BLaER1 treated with 17β-estradiol and CSF1 and Interleukin-3, amounts not matched to agents 10 nM and 100 nM (cell line): ENCODE data around the gene ARHGAP15.

Experiments
- H3K27ac ChIP-seq, 11 experiments: shearing (Covaris generic); formaldehyde crosslinking; 2 replicates each; pipeline ENCODE4 v1.8.1; 2022
- H3K27me3 ChIP-seq, 11 experiments: shearing (Covaris generic); formaldehyde crosslinking; 2 replicates each; pipeline ENCODE4 v1.8.1; 2022
- H3K36me3 ChIP-seq, 11 experiments: shearing (Covaris generic); formaldehyde crosslinking; 2 replicates each; pipeline ENCODE4 v1.8.1; 2022
- H3K4me1 ChIP-seq, 10 experiments: shearing (Covaris generic); formaldehyde crosslinking; 2 replicates each; pipeline ENCODE4 v1.8.1; 2022
- H3K4me2 ChIP-seq, 11 experiments: shearing (Covaris generic); formaldehyde crosslinking; 2 replicates each; pipeline ENCODE4 v1.8.1; 2022
- H3K4me3 ChIP-seq, 10 experiments: shearing (Covaris generic); formaldehyde crosslinking; 2 replicates each; pipeline ENCODE4 v1.8.1; 2022
- H3K9ac ChIP-seq, 11 experiments: shearing (Covaris generic); formaldehyde crosslinking; 2 replicates each; pipeline ENCODE4 v1.8.1; 2022
- H3K9me3 ChIP-seq, 11 experiments: shearing (Covaris generic); formaldehyde crosslinking; replicated peaks in 1 of 11; 2 replicates each; pipeline ENCODE4 v1.8.1; 2022
- H4K20me1 ChIP-seq, 11 experiments: shearing (Covaris generic); formaldehyde crosslinking; 2 replicates each; pipeline ENCODE4 v1.8.1; 2022
- Cebpa-rat ChIP-seq, 11 experiments: shearing (Covaris generic); IDR thresholded peaks; 2 replicates each; pipeline ENCODE4 v1.8.1; 2022

Gene ARHGAP15

DNA sequence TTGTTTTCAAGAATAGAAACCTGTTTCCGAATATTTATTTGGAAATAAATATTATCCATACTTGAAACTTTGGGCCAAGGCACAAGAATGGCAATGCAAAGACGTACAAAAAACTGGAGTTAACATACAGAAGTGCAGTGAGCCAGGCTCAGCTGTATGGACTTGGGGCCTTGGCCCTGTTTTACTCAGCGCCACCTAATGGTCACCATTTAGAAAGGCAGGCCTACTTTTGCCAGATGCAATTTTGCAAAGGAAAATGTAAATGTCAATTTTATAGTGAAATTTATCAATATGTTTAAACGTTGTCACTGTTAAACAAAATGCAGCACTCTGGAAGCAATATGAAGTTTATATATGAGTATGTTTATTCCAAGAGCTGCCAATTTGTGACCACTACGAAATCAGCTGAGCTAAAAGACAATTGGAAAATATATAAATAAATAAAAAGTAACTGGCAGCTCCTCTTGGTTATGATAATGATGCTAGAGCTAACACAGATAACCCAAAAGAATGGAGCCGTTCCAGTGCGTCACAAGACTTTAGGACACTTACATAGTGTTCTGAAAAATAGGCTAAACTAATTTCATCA, 155.0 kb downstream of the ARHGAP15 start:
- no peaks in the 10 kb centered on the region for H3K9me3 ChIP-seq
- H3K36me3 ChIP-seq, result peaks cover 0 to 15% (median 0%) of the 10 kb centered on the region in 11 experiments; a peak in 5 of 22 replicates
- peaks cover 0 to 9% (median 0%) of the 10 kb centered on the region in 11 experiments; a peak in 3 of 22 replicates for H4K20me1 ChIP-seq
- H3K4me1 ChIP-seq, result no peaks in the 10 kb centered on the region
- no peak overlapping the region for H3K27ac ChIP-seq
- no peaks in the 10 kb centered on the region for H3K27me3 ChIP-seq
- H3K4me2 ChIP-seq, result no peak overlapping the region
- no peak overlapping the region for H3K4me3 ChIP-seq
- no peak for TF ChIP-seq Cebpa-rat (IDR thresholded peaks at IDR 0.05)
- H3K9ac ChIP-seq, result no peak overlapping the region

DNA sequence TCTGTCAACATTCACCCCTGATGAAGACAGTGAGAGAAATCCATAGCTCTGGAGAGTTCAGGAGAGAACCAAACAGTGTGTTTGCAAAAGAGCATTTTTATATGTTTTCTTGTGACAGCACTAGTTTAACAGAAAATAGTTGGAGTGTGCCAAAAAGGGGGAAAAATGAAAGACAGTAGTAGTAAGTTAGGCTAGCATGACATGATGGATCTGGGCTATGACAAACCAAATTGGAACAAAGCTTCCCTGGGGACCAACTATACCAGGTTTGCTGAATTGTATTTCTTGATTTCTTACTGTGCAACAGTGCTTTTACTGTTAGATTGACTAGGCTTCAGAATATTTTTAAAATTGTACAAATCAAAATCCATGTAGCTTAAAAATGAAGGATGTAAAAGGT, 159.8 kb downstream of the ARHGAP15 start:
- Histone ChIP-seq H3K9me3 (no peaks in the 10 kb centered on the region), H3K4me1 (no peaks in the 10 kb centered on the region), H3K36me3 (peaks cover 0 to 12% (median 0%) of the 10 kb centered on the region in 11 experiments; a peak in 4 of 22 replicates), H4K20me1 (peaks cover 0 to 9% (median 0%) of the 10 kb centered on the region in 11 experiments; a peak in 3 of 22 replicates), H3K4me2 (no peak overlapping the region), H3K27me3 (no peaks in the 10 kb centered on the region), H3K9ac (no peak overlapping the region), H3K27ac (no peak overlapping the region), H3K4me3 (no peak overlapping the region)
- no peak for TF ChIP-seq Cebpa-rat (IDR thresholded peaks at IDR 0.05)

DNA sequence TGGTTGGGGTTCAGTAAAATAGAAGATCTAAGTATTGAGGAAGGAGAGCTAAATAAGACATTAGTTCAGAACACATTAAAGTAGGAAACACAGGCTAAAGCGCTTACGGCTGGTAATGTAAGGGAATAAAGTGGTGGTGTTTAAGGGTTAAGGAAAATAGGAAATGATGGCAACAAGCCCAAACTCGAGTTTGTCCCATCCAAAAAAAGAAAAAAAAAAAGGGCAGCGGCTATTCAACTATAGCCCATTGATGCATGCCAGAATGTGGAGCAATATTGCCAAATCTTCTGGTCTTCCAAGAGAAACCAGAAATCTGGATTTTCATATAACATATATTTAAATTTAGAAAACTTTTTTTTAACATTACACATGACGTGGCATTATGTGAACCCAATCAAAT, 161.0 kb downstream of the ARHGAP15 start:
- no peak overlapping the region for H3K9ac ChIP-seq
- H3K27me3 ChIP-seq, result no peaks in the 10 kb centered on the region
- H3K4me3 ChIP-seq, result no peak overlapping the region
- H3K4me1 ChIP-seq, result no peaks in the 10 kb centered on the region
- no peak overlapping the region for H3K4me2 ChIP-seq
- no peaks in the 10 kb centered on the region for H3K9me3 ChIP-seq
- peaks cover 0 to 9% (median 0%) of the 10 kb centered on the region in 11 experiments; a peak in 3 of 22 replicates for H4K20me1 ChIP-seq
- H3K27ac ChIP-seq, result no peak overlapping the region
- no peak for TF ChIP-seq Cebpa-rat (IDR thresholded peaks at IDR 0.05)
- H3K36me3 ChIP-seq, result peaks cover 0 to 19% (median 0%) of the 10 kb centered on the region in 11 experiments; a peak in 4 of 22 replicates

DNA sequence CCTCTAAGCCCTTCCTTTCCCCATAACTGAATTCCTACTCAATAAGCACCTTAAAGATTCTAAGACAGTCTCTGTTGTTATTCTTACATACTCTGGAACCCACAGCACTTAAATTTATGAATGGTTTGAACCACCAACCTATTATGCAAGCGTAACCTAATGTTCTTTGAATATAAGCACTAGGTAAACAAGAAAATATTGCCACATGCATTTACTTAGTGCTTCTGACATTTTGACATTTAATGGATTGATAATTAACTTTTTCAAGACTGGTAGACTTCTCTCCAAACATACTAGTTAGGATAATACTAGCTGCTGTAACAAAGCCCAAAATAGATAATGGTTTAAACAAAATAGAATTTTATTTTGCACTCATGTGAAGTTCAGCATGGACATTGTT, 164.8 kb downstream of the ARHGAP15 start:
- TF ChIP-seq Cebpa-rat (IDR thresholded peaks at IDR 0.05), result no peak
- H3K4me1 ChIP-seq, result no peaks in the 10 kb centered on the region
- H3K4me3 ChIP-seq, result no peak overlapping the region
- peaks cover 0 to 25% (median 0%) of the 10 kb centered on the region in 11 experiments; a peak in 2 of 22 replicates for H3K36me3 ChIP-seq
- H3K9me3 ChIP-seq, result no peaks in the 10 kb centered on the region
- no peaks in the 10 kb centered on the region for H3K27me3 ChIP-seq
- H3K4me2 ChIP-seq, result no peak overlapping the region
- no peak overlapping the region for H3K9ac ChIP-seq
- H3K27ac ChIP-seq, result no peak overlapping the region
- H4K20me1 ChIP-seq, result peaks cover 0 to 11% (median 0%) of the 10 kb centered on the region in 11 experiments; a peak in 2 of 22 replicates

DNA sequence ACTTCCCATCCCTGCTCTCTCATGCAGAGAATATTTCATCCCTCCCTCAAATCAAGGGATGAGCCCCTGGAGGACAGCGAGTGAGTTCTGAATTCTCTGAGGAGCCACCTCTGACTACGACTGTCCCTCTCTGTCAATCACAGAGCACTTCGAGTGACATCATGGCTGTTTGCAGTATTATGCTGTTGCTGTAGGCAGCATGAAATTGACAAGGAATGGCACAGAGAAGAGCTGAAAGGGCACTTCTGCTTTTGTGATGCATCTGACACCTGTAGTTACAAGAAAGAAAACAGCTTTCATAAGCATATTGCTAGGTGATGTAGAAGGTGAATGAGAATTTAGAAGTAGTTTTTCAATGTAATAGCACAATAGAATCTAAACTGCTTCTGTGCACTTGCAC, 166.9 kb downstream of the ARHGAP15 start:
- no peak for TF ChIP-seq Cebpa-rat (IDR thresholded peaks at IDR 0.05)
- Histone ChIP-seq H3K4me3 (no peak overlapping the region), H3K4me1 (no peaks in the 10 kb centered on the region), H4K20me1 (peaks cover 0 to 11% (median 0%) of the 10 kb centered on the region in 11 experiments; a peak in 2 of 22 replicates), H3K4me2 (no peak overlapping the region), H3K27ac (no peak overlapping the region), H3K36me3 (peaks cover 0 to 30% (median 0%) of the 10 kb centered on the region in 11 experiments; a peak in 3 of 22 replicates), H3K9me3 (no peaks in the 10 kb centered on the region), H3K27me3 (no peaks in the 10 kb centered on the region), H3K9ac (no peak overlapping the region)

DNA sequence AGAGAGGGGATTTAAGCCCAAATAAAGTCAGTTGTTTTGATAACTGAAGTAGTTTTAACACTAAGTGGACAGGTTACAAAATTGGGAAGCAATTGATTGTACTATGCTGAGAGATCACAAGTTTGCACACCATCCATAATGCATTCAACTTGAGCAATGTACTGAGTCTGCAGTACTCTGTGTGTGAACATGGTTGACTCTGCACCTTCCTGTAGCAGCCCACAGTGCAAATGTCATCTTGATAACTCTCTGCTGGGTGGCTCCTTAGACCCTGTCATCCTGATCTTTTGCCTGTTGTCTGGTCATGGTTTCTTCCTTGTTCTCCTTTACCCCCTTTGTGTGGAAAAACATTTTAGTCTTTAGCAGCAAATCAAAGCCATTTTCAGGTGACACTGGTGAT, 168.0 kb downstream of the ARHGAP15 start:
- H3K4me1 ChIP-seq, result no peaks in the 10 kb centered on the region
- no peak overlapping the region for H3K27ac ChIP-seq
- TF ChIP-seq Cebpa-rat (IDR thresholded peaks at IDR 0.05), result no peak
- peaks cover 0 to 32% (median 0%) of the 10 kb centered on the region in 11 experiments; a peak in 3 of 22 replicates for H3K36me3 ChIP-seq
- H3K4me3 ChIP-seq, result no peak overlapping the region
- no peak overlapping the region for H3K4me2 ChIP-seq
- no peaks in the 10 kb centered on the region for H3K9me3 ChIP-seq
- H3K9ac ChIP-seq, result no peak overlapping the region
- no peaks in the 10 kb centered on the region for H3K27me3 ChIP-seq
- H4K20me1 ChIP-seq, result peaks cover 0 to 11% (median 0%) of the 10 kb centered on the region in 11 experiments; a peak in 2 of 22 replicates

DNA sequence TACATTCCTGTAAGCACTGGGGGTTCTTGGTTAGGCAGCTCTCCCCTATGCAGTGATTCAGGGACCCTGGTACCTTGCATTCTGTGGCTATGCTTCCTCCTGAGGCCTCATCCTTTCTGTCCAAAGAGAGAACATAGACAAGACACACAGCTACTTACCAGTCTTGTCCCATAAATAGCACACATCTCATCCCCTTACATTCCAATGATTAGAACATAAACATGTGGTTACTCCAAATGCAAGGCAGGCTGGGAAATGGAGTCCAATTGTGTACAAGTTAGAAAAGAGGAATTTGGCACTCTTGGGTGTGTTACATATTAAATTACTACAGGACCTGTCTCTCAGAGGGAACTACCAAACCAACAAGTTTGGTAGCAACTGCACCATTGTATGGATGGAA, 171.3 kb downstream of the ARHGAP15 start:
- Histone ChIP-seq H3K9ac (no peak overlapping the region), H3K9me3 (peaks cover 0 to 3% (median 0%) of the 10 kb centered on the region in 11 experiments; a peak in 1 of 22 replicates), H4K20me1 (peaks cover 0 to 11% (median 0%) of the 10 kb centered on the region in 11 experiments; a peak in 2 of 22 replicates), H3K4me1 (no peaks in the 10 kb centered on the region), H3K4me2 (no peak overlapping the region), H3K27ac (no peak overlapping the region), H3K4me3 (no peak overlapping the region), H3K27me3 (no peaks in the 10 kb centered on the region), H3K36me3 (peaks cover 0 to 27% (median 0%) of the 10 kb centered on the region in 11 experiments; a peak in 3 of 22 replicates)
- no peak for TF ChIP-seq Cebpa-rat (IDR thresholded peaks at IDR 0.05)

DNA sequence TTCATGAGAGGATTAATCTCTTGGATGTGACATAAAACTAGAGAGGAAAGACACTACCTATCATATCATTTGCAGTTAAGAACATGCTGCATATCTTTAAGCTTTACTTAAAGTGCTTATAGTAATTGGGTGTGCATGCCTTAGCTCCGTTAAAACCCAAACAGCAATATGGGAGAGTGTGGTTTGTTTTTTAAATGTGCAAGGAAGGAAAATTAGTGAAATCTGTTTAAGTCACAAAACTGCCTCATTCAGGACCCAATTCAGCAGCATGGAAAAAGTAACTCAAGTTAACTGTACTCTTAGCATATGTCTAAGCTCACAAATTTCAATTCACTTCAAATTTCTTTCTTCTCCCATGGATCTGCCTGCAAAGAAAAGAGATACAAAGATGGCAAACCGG, 182.2 kb downstream of the ARHGAP15 start:
- Histone ChIP-seq H3K4me2 (no peak overlapping the region), H3K36me3 (no peaks in the 10 kb centered on the region)

DNA sequence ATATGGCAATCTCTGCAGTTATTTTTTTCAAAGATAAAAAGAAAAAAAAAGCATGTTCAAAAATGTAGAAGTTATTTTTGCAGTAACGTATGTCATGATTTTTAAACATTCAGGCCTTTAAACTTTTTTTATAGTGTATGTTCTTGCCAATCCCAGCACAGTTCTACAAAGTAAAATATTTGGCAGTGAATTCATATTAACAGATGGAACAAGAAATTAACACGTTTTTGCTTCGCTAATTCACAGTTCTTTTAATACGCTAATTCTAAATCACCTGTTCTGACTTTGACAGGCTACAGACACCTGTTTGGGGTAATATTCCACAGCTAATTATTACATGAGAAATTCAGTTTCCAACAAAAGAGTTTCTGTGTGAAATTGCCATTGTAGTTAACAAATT, 183.2 kb downstream of the ARHGAP15 start:
- H3K4me3 ChIP-seq, result no peak overlapping the region
- no peak overlapping the region for H3K27ac ChIP-seq
- H3K4me2 ChIP-seq, result no peak overlapping the region
- no peaks in the 10 kb centered on the region for H3K4me1 ChIP-seq
- TF ChIP-seq Cebpa-rat (IDR thresholded peaks at IDR 0.05), result no peak
- H3K27me3 ChIP-seq, result no peaks in the 10 kb centered on the region
- H4K20me1 ChIP-seq, result peaks cover 0 to 12% (median 0%) of the 10 kb centered on the region in 11 experiments; a peak in 2 of 22 replicates
- peaks cover 0 to 1% (median 0%) of the 10 kb centered on the region in 11 experiments; a peak in 3 of 22 replicates for H3K36me3 ChIP-seq
- H3K9ac ChIP-seq, result no peak overlapping the region
- H3K9me3 ChIP-seq, result no peaks in the 10 kb centered on the region

More for the DNA sequence above, 182.2 kb downstream of the ARHGAP15 start:
- no peak overlapping the region for H3K4me3 ChIP-seq
- no peaks in the 10 kb centered on the region for H3K4me1 ChIP-seq
- H3K9me3 ChIP-seq, result no peaks in the 10 kb centered on the region
- no peak overlapping the region for H3K9ac ChIP-seq
- no peaks in the 10 kb centered on the region for H3K27me3 ChIP-seq
- no peak for TF ChIP-seq Cebpa-rat (IDR thresholded peaks at IDR 0.05)
- H3K27ac ChIP-seq, result no peak overlapping the region
- peaks cover 0 to 9% (median 0%) of the 10 kb centered on the region in 11 experiments; a peak in 2 of 22 replicates for H4K20me1 ChIP-seq

DNA sequence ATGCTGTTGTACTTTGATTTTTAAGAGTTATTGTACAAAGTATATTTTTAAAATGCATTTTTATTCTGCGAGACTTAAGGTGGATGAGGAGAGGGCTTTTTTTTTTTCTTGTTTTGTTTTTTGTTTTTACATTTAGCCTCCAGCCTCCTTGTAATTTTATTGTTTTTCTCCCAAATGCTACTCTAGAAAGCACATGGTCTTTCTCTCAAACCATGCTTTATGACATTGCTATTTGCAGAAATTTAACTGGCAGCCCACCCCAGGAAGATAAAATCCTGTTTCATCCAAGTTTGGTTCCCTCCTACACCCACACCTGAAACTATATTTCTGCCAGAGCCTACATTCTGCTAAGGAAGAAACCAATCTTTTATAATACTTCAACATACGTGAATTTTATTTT, 184.6 kb downstream of the ARHGAP15 start:
- no peak for TF ChIP-seq Cebpa-rat (IDR thresholded peaks at IDR 0.05)
- Histone ChIP-seq H3K27ac (no peak overlapping the region), H3K9ac (no peak overlapping the region), H3K27me3 (no peaks in the 10 kb centered on the region), H3K4me1 (no peaks in the 10 kb centered on the region), H4K20me1 (peaks cover 0 to 12% (median 0%) of the 10 kb centered on the region in 11 experiments; a peak in 2 of 22 replicates), H3K36me3 (peaks cover 0 to 16% (median 0%) of the 10 kb centered on the region in 11 experiments; a peak in 6 of 22 replicates), H3K9me3 (no peaks in the 10 kb centered on the region), H3K4me3 (no peak overlapping the region), H3K4me2 (no peak overlapping the region)
